ENCODE results near the gene DNAH17.
A peak's percentile ranks its signal among the peaks of the same experiment; 100 is the strongest.

The DNAH17 gene

GRCh38 chr17:78422872-78423588 is 154.2 kb downstream of the DNAH17 start:
- no peak for DNase-seq (ENCODE audit: low read depth, low spot score)
- H3K27ac ChIP-seq, result no peak overlapping the region

GRCh38 chr17:78422267-78422605 is 155.0 kb downstream of the DNAH17 start:
- no peak for DNase-seq (ENCODE audit: low read depth, low spot score)
- no peak overlapping the region for H3K27ac ChIP-seq

- no peak for DNase-seq (ENCODE audit: low read depth, low spot score)
- H3K27ac ChIP-seq, result no peak overlapping the region
Observed at GRCh38 chr17:78421534-78422266, 155.5 kb downstream of the DNAH17 start.

- DNase-seq (ENCODE audit: low read depth, low spot score), result no peak
- H3K27ac ChIP-seq, result no peak overlapping the region
Observed at GRCh38 chr17:78421084-78421533, 156.1 kb downstream of the DNAH17 start.

GRCh38 chr17:78419970-78420815 is 157.0 kb downstream of the DNAH17 start:
- no peak for DNase-seq (ENCODE audit: low read depth, low spot score)
- H3K27ac ChIP-seq, result no peak overlapping the region

GRCh38 chr17:78418326-78419026 is 158.7 kb downstream of the DNAH17 start:
- H3K27ac ChIP-seq, result no peak overlapping the region
- DNase-seq (ENCODE audit: low read depth, low spot score), result no peak

GRCh38 chr17:78417531-78417909 is 159.7 kb downstream of the DNAH17 start:
- no peak for DNase-seq (ENCODE audit: low read depth, low spot score)
- no peak overlapping the region for H3K27ac ChIP-seq

- no peak for DNase-seq (ENCODE audit: low read depth, low spot score)
- H3K27ac ChIP-seq, result no peak overlapping the region
Observed at GRCh38 chr17:78416791-78417530, 160.2 kb downstream of the DNAH17 start.

GRCh38 chr17:78415821-78416711 is 161.1 kb downstream of the DNAH17 start:
- H3K27ac ChIP-seq, result no peak overlapping the region
- no peak for DNase-seq (ENCODE audit: low read depth, low spot score)

GRCh38 chr17:78414178-78415162 is 162.7 kb downstream of the DNAH17 start:
- DNase-seq (ENCODE audit: low read depth, low spot score), result no peak
- H3K27ac ChIP-seq, result no peak overlapping the region

GRCh38 chr17:78412403-78412802 is 164.8 kb downstream of the DNAH17 start:
- DNase-seq (ENCODE audit: low read depth, low spot score), result no peak
- H3K27ac ChIP-seq, result no peak overlapping the region

GRCh38 chr17:78411241-78411857 is 165.8 kb downstream of the DNAH17 start:
- DNase-seq (ENCODE audit: low read depth, low spot score), result no peak
- H3K27ac ChIP-seq, result no peak overlapping the region

GRCh38 chr17:78409191-78409928 is 167.8 kb downstream of the DNAH17 start:
- H3K27ac ChIP-seq, result peak overlapping the region; percentile 9

GRCh38 chr17:78408476-78409050 is 168.6 kb downstream of the DNAH17 start:
- no peak for DNase-seq (ENCODE audit: low read depth, low spot score)
- peak overlapping the region; percentile 9 for H3K27ac ChIP-seq

More at GRCh38 chr17:78409191-78409928, 167.8 kb downstream of the DNAH17 start:
- no peak for DNase-seq (ENCODE audit: low read depth, low spot score)

- no peak for DNase-seq (ENCODE audit: low read depth, low spot score)
- no peak overlapping the region for H3K27ac ChIP-seq
Observed at GRCh38 chr17:78407387-78408000, 169.7 kb downstream of the DNAH17 start.

- DNase-seq (ENCODE audit: low read depth, low spot score), result no peak
- no peak overlapping the region for H3K27ac ChIP-seq
Observed at GRCh38 chr17:78406920-78407319, 170.3 kb downstream of the DNAH17 start.

Data from epithelial cell of prostate (primary cell).